ENCODE measurements around the gene OTULIN. TPM values are rescaled to one million over a fixed set of nuclear protein-coding genes. Genes with fewer than 3 reads are reported as not detected.
A peak's percentile ranks its signal among the peaks of the same experiment; 100 is the strongest.

The OTULIN gene
- total RNA-seq, 1 donor from 2014 or later: 32.1 TPM

GRCh38 chr5:14716755-14717752, 52.5 kb downstream of the OTULIN start:
- peak; percentile 65 for ATAC-seq
- DNase-seq (ENCODE audit: low spot score): no peak

GRCh38 chr5:14718778-14719177, 54.3 kb downstream of the OTULIN start:
- DNase-seq (ENCODE audit: low spot score): no peak

GRCh38 chr5:14720236-14720923, 55.9 kb downstream of the OTULIN start:
- DNase-seq (ENCODE audit: low spot score) (no peak), ATAC-seq (no peak)

More at GRCh38 chr5:14718778-14719177, 54.3 kb downstream of the OTULIN start:
- no peak for ATAC-seq

GRCh38 chr5:14721990-14722656, 57.6 kb downstream of the OTULIN start:
- ATAC-seq (peak; percentile 63), DNase-seq (ENCODE audit: low spot score) (no peak)

- ATAC-seq (no peak), DNase-seq (ENCODE audit: low spot score) (no peak)
Measured at GRCh38 chr5:14722923-14723322, 58.4 kb downstream of the OTULIN start.

- no peak for ATAC-seq
- DNase-seq (ENCODE audit: low spot score): no peak
Measured at GRCh38 chr5:14723701-14724132, 59.2 kb downstream of the OTULIN start.

- no peak for DNase-seq (ENCODE audit: low spot score)
- ATAC-seq: no peak
Measured at GRCh38 chr5:14724633-14725032, 60.1 kb downstream of the OTULIN start.

- ATAC-seq: no peak
- DNase-seq (ENCODE audit: low spot score): no peak
Measured at GRCh38 chr5:14726066-14726838, 61.7 kb downstream of the OTULIN start.

GRCh38 chr5:14727428-14727865, 62.9 kb downstream of the OTULIN start:
- DNase-seq (ENCODE audit: low spot score) (peak; percentile 81), ATAC-seq (peak; percentile 80)

GRCh38 chr5:14727928-14728458, 63.5 kb downstream of the OTULIN start:
- ATAC-seq: peak; percentile 16
- no peak for DNase-seq (ENCODE audit: low spot score)

- ATAC-seq (peak; percentile 90), DNase-seq (ENCODE audit: low spot score) (peak; percentile 91)
Measured at GRCh38 chr5:14728459-14728938, 64.0 kb downstream of the OTULIN start.

- DNase-seq (ENCODE audit: low spot score) (no peak), ATAC-seq (no peak)
Measured at GRCh38 chr5:14729448-14730385, 65.2 kb downstream of the OTULIN start.

- no peak for ATAC-seq
- DNase-seq (ENCODE audit: low spot score): no peak
Measured at GRCh38 chr5:14730466-14730865, 65.9 kb downstream of the OTULIN start.

- ATAC-seq (no peak), DNase-seq (ENCODE audit: low spot score) (no peak)
Measured at GRCh38 chr5:14730881-14731280, 66.4 kb downstream of the OTULIN start.

- no peak for ATAC-seq
- no peak for DNase-seq (ENCODE audit: low spot score)
Measured at GRCh38 chr5:14732991-14733390, 68.5 kb downstream of the OTULIN start.

- DNase-seq (ENCODE audit: low spot score): no peak
Measured at GRCh38 chr5:14733661-14734060, 69.1 kb downstream of the OTULIN start.

GRCh38 chr5:14734396-14734795, 69.9 kb downstream of the OTULIN start:
- ATAC-seq (no peak), DNase-seq (ENCODE audit: low spot score) (no peak)

More at GRCh38 chr5:14733661-14734060, 69.1 kb downstream of the OTULIN start:
- ATAC-seq: no peak

- DNase-seq (ENCODE audit: low spot score) (peak; percentile 80), ATAC-seq (peak; percentile 94)
Measured at GRCh38 chr5:14735944-14736343, 71.4 kb downstream of the OTULIN start.

- DNase-seq (ENCODE audit: low spot score) (no peak), ATAC-seq (no peak)
Measured at GRCh38 chr5:14737291-14737690, 72.8 kb downstream of the OTULIN start.
